MCF 10A (cell line): ENCODE results near the gene LCE3D. TPM values are rescaled to one million over a fixed set of nuclear protein-coding genes. Genes with fewer than 3 reads are reported as not detected.

Experiments used
- BruUV-seq: library from RNA; stranded (reverse); fragments of 400-500 nt; replicated peaks from 2 replicates; lab custom pipeline; 2021; lab: Mats Ljungman, UMichigan
- CTCF ChIA-PET: fragments of 300-600 bp; sonication (Branson Sonifier 250); formaldehyde crosslinking; extraction: SDS; loops from one replicate; lab custom pipeline; 2021; ENCODE audit warnings: antibody characterized with exemption, inconsistent platforms; lab: Yijun Ruan, JAX
- POLR2A ChIA-PET: fragments of 300-600, 350-650 bp; sonication (Branson Sonifier 250); formaldehyde crosslinking; extraction: SDS; loops from one replicate; lab custom pipeline; 2020; ENCODE audit warnings: antibody characterized with exemption, inconsistent platforms; lab: Yijun Ruan, JAX
- DNase-seq: peaks from one replicate; pipeline ENCODE4 v3.0.0-alpha.2; 2018; ENCODE audit not compliant: unreplicated experiment
- H3K27ac Mint-ChIP-seq: one replicate; pipeline ENCODE4 v1.8.0; 2022; ENCODE audit warnings: mild to moderate bottlenecking, low read depth, mixed read lengths; ENCODE audit not compliant: unreplicated experiment
- H3K27me3 Mint-ChIP-seq: one replicate; pipeline ENCODE4 v1.8.0; 2022; ENCODE audit warnings: mixed read lengths; ENCODE audit not compliant: insufficient read depth, unreplicated experiment
- H3K36me3 Mint-ChIP-seq: one replicate; pipeline ENCODE4 v1.8.0; 2022; ENCODE audit warnings: mild to moderate bottlenecking, moderate library complexity, mixed read lengths; ENCODE audit not compliant: insufficient read depth, unreplicated experiment
- H3K4me1 Mint-ChIP-seq: one replicate; pipeline ENCODE4 v1.8.0; 2022; ENCODE audit warnings: mixed read lengths; ENCODE audit not compliant: insufficient read depth, unreplicated experiment
- H3K4me3 Mint-ChIP-seq: one replicate; pipeline ENCODE4 v1.8.0; 2022; ENCODE audit warnings: mild to moderate bottlenecking, moderate library complexity, mixed read lengths; ENCODE audit not compliant: unreplicated experiment
- H3K9me3 Mint-ChIP-seq: one replicate; pipeline ENCODE4 v1.8.0; 2022; ENCODE audit warnings: mixed read lengths; ENCODE audit not compliant: unreplicated experiment
- CTCF ChIP-seq: fragments of 200-600 bp; IDR thresholded peaks from one replicate; pipeline ENCODE4 v1.8.0; 2022; ENCODE audit warnings: antibody characterized with exemption, mild to moderate bottlenecking; ENCODE audit not compliant: unreplicated experiment
- intact Hi-C: fragments of 100-400 bp; cut with micrococcal nuclease; formaldehyde crosslinking; loops from 2 replicates; pipeline ENCODE4 v1.14.1; 2022
- total RNA-seq: library from RNA; stranded (reverse); gene quantifications from 2 replicates; pipeline ENCODE4 v1.2.3, GENCODE V29; 2022

Gene LCE3D
- total RNA-seq, 1 experiment from 2014 or later = 0.75 TPM

GRCh38 chr1:152535774-152536173, 44.5 kb downstream of the LCE3D start:
- Mint-ChIP-seq H3K27me3 (no peaks in the 10 kb centered on the region), H3K9me3 (no peaks in the 10 kb centered on the region), H3K4me1 (peaks cover 5% of the 10 kb centered on the region), H3K36me3 (no peaks in the 10 kb centered on the region), H3K4me3 (no peak overlapping the region), H3K27ac (no peak overlapping the region)
- TF ChIP-seq CTCF = no peak
- BruUV-seq = no TSS peak
- CTCF ChIA-PET = interaction anchor here (0.6 to 4.1 kb wide), 8 partner anchors 24 to 780 kb away, joined by 3 to 75 read pairs (median 3); no protein-coding TSS in a partner anchor
- POLR2A ChIA-PET = interaction anchor here (0.9 kb wide), 1 partner anchor 44 kb away, joined by 3 read pairs; no protein-coding TSS in a partner anchor
- DNase-seq = no peak
- intact Hi-C loops = no loop called here

- peak; percentile 88 for DNase-seq
- peak; percentile 99 for TF ChIP-seq CTCF
- peaks cover 19% of the 10 kb centered on the region for H3K9me3 Mint-ChIP-seq
- ChIA-PET CTCF (interaction anchor here (0.5 to 4.1 kb wide), 42 partner anchors 9 to 1746 kb away, joined by 3 to 75 read pairs (median 5); no protein-coding TSS in a partner anchor), POLR2A (interaction anchor here (0.6 to 1.4 kb wide), 9 partner anchors 15 to 306 kb away, joined by 3 to 5 read pairs (median 4); no protein-coding TSS in a partner anchor)
- H3K4me1 Mint-ChIP-seq = peaks cover 5% of the 10 kb centered on the region
- no peaks in the 10 kb centered on the region for H3K36me3 Mint-ChIP-seq
- no peak overlapping the region for H3K27ac Mint-ChIP-seq
- no TSS peak for BruUV-seq
- H3K27me3 Mint-ChIP-seq = no peaks in the 10 kb centered on the region
- no peak overlapping the region for H3K4me3 Mint-ChIP-seq
- intact Hi-C loops = loop anchor here (1.0 to 5.0 kb wide), 6 partner anchors 36 to 343 kb away; no protein-coding TSS in a partner anchor
These were observed 46.9 kb downstream of the LCE3D start for GRCh38 chr1:152533327-152533938.

Other genes starting within 250 kb of the LCE3D start
- gene FLG2, start 220.5 kb downstream of the LCE3D start, total RNA-seq = not detected in 2 replicates
- gene CRNN, start 166.3 kb downstream of the LCE3D start, total RNA-seq = not detected in 2 replicates
- gene LCE5A, start 69.7 kb downstream of the LCE3D start, total RNA-seq = not detected in 2 replicates
- not detected in 2 replicates for gene CRCT1, start 66.0 kb downstream of the LCE3D start, total RNA-seq
- not detected in 2 replicates for gene LCE3E, start 13.7 kb downstream of the LCE3D start, total RNA-seq
- gene LCE3C, start 19.7 kb upstream of the LCE3D start, total RNA-seq = not detected in 2 replicates
- not detected in 2 replicates for gene LCE3B, start 33.3 kb upstream of the LCE3D start, total RNA-seq
- gene LCE3A, start 42.6 kb upstream of the LCE3D start, total RNA-seq = not detected in 2 replicates
- not detected in 2 replicates for gene LCE2D, start 82.9 kb upstream of the LCE3D start, total RNA-seq
- not detected in 2 replicates for gene LCE2C, start 94.8 kb upstream of the LCE3D start, total RNA-seq
- gene LCE2B, start 105.6 kb upstream of the LCE3D start, total RNA-seq = not detected in 2 replicates
- not detected in 2 replicates for gene LCE2A, start 117.8 kb upstream of the LCE3D start, total RNA-seq
- not detected in 2 replicates for gene LCE4A, start 127.6 kb upstream of the LCE3D start, total RNA-seq
- 0.12 and 0.25 TPM in 2 replicates for gene KPRP, start 177.5 kb upstream of the LCE3D start, total RNA-seq
- gene LCE1F, start 194.6 kb upstream of the LCE3D start, total RNA-seq = not detected in 2 replicates
- gene LCE1E, start 205.7 kb upstream of the LCE3D start, total RNA-seq = 1.3 and 1.9 TPM in 2 replicates
- gene LCE1D, start 216.2 kb upstream of the LCE3D start, total RNA-seq = not detected in 2 replicates
- 1.4 and 1.9 TPM in 2 replicates for gene LCE1C, start 226.1 kb upstream of the LCE3D start, total RNA-seq
- 1.3 and 2.0 TPM in 2 replicates for gene LCE1B, start 231.5 kb upstream of the LCE3D start, total RNA-seq
- gene LCE1A, start 247.0 kb upstream of the LCE3D start, total RNA-seq = not detected in 2 replicates